HEK293 (cell line): ENCODE data around the gene HBZ.
"Not testable (repeated sequence)": the region's sequence is repeated elsewhere in the genome, so short reads cannot be mapped to it uniquely, and the experiment has no call there.

ENCODE experiments used
- CTCF ChIA-PET: fragments of 350-600 bp; formaldehyde crosslinking; extraction: SDS; loops from one replicate; lab custom pipeline; 2021; ENCODE audit warnings: antibody characterized with exemption; lab: Yijun Ruan, JAX
- POLR2A ChIA-PET: fragments of 300-600 bp; formaldehyde crosslinking; extraction: SDS; loops from one replicate; lab custom pipeline; 2020; ENCODE audit warnings: antibody characterized with exemption, inconsistent platforms; lab: Yijun Ruan, JAX
- H3K27ac ChIP-seq: fragments of 200-500 bp; sonication (Bioruptor generic); 2 replicates; pipeline ENCODE4 v1.5.1; 2014; ENCODE audit warnings: low read depth, low read length, control low read depth, inconsistent platforms; ENCODE audit errors: extremely low read depth
- H3K36me3 ChIP-seq, 2 experiments: fragments of 200-500 bp in 1 of 2; sonication (Bioruptor generic) in 1 of 2; 1 replicate in 1 of 2; 2 replicates in 1 of 2; pipeline ENCODE4 v1.5.1; 2014 to 2017; ENCODE audit warnings: inconsistent platforms in 2 of 2, low read length in 2 of 2; ENCODE audit not compliant: control insufficient read depth in 2 of 2, insufficient read depth in 1 of 2
- H3K4me1 ChIP-seq: fragments of 200-500 bp; sonication (Bioruptor generic); 2 replicates; pipeline ENCODE4 v1.5.1; 2014; ENCODE audit warnings: mild to moderate bottlenecking, low read length, inconsistent platforms; ENCODE audit not compliant: control insufficient read depth, insufficient read depth
- H3K4me3 ChIP-seq: 2 replicates; pipeline ENCODE4 v1.5.1; 2011; ENCODE audit warnings: low read depth, mild to moderate bottlenecking, control low read depth, low read length, moderate library complexity
- H3K9me3 ChIP-seq: fragments of 200-500 bp; sonication (Bioruptor generic); 2 replicates; pipeline ENCODE4 v1.5.1; 2014; ENCODE audit warnings: low read depth, low read length, inconsistent platforms; ENCODE audit not compliant: control insufficient read depth, insufficient read depth
- GLIS1 ChIP-seq: fragments of 450-650 bp; formaldehyde crosslinking; IDR thresholded peaks from 2 replicates; pipeline ENCODE4 v1.5.1; 2016; ENCODE audit warnings: missing biosample characterization, missing genetic modification characterization
- INSM2 ChIP-seq: fragments of 450-650 bp; formaldehyde crosslinking; IDR thresholded peaks from 2 replicates; pipeline ENCODE4 v1.5.1; 2016; ENCODE audit warnings: missing biosample characterization, missing genetic modification characterization
- TSHZ1 ChIP-seq: fragments of 450-650 bp; formaldehyde crosslinking; IDR thresholded peaks from 2 replicates; pipeline ENCODE4 v1.5.1; 2016; ENCODE audit warnings: missing biosample characterization, missing genetic modification characterization, borderline replicate concordance
- ZBTB48 ChIP-seq: fragments of 450-650 bp; formaldehyde crosslinking; IDR thresholded peaks from 2 replicates; pipeline ENCODE4 v1.5.1; 2016; ENCODE audit warnings: missing biosample characterization, missing genetic modification characterization
- ZNF2 ChIP-seq: fragments of 450-650 bp; formaldehyde crosslinking; IDR thresholded peaks from 2 replicates; pipeline ENCODE4 v1.5.1; 2016; ENCODE audit warnings: missing biosample characterization, missing genetic modification characterization
- ZNF26 ChIP-seq: fragments of 450-650 bp; formaldehyde crosslinking; IDR thresholded peaks from 2 replicates; pipeline ENCODE4 v1.5.1; 2016; ENCODE audit warnings: missing biosample characterization, missing genetic modification characterization
- ZNF513 ChIP-seq: fragments of 450-650 bp; IDR thresholded peaks from 2 replicates; pipeline ENCODE4 v1.5.1; 2018; ENCODE audit warnings: missing biosample characterization, missing genetic modification characterization
- ZNF830 ChIP-seq: fragments of 450-650 bp; IDR thresholded peaks from 2 replicates; pipeline ENCODE4 v1.5.0; 2018; ENCODE audit warnings: missing biosample characterization, missing genetic modification characterization, low read depth, mild to moderate bottlenecking, moderate library complexity
- ZSCAN5A ChIP-seq: fragments of 450-650 bp; formaldehyde crosslinking; IDR thresholded peaks from 2 replicates; pipeline ENCODE4 v1.5.1; 2016; ENCODE audit warnings: missing biosample characterization, missing genetic modification characterization

Gene HBZ

GRCh38 chr16:122361-122760 is 30.1 kb upstream of the HBZ start (continued):
- TF ChIP-seq TSHZ1, result no peak
- TF ChIP-seq, all 188 proteins: peak for 0

- CTCF ChIA-PET, result interaction anchor here (2.8 kb wide), 1 partner anchor 17 kb away, joined by 19 read pairs; no protein-coding TSS in a partner anchor
- H3K36me3 ChIP-seq, H3K9me3 ChIP-seq, H3K4me3 ChIP-seq, H3K27ac ChIP-seq, H3K4me1 ChIP-seq, POLR2A ChIA-PET: not testable (repeated sequence)
These were observed 28.7 kb upstream of the HBZ start for GRCh38 chr16:123558-124350.

GRCh38 chr16:125011-125410 is 27.4 kb upstream of the HBZ start:
- ChIA-PET POLR2A (interaction anchor here (0.7 kb wide), 1 partner anchor 38 kb away, joined by 3 read pairs; no protein-coding TSS in a partner anchor), CTCF (interaction anchor here (0.6 to 2.8 kb wide), 6 partner anchors 15 to 348 kb away, joined by 3 to 19 read pairs (median 3); no protein-coding TSS in a partner anchor)
- no peak overlapping the region for H3K27ac ChIP-seq
- H3K36me3 ChIP-seq, result peaks cover 0 to 7% of the 10 kb centered on the region in 2 experiments; a peak in 2 of 3 replicates
- H3K4me1 ChIP-seq, result no peaks in the 10 kb centered on the region
- no peak overlapping the region for H3K4me3 ChIP-seq
- H3K9me3 ChIP-seq, result no peaks in the 10 kb centered on the region
- TF ChIP-seq ZSCAN5A (tag by site-specific recombination), result no peak
- TF ChIP-seq ZNF513, result no peak
- no peak for TF ChIP-seq GLIS1
- no peak for TF ChIP-seq ZBTB48 (tag by site-specific recombination)
- TF ChIP-seq ZNF830 (tag by site-specific recombination), result no peak
- no peak for TF ChIP-seq ZNF26
- TF ChIP-seq ZNF2 (tag by site-specific recombination), result no peak
- no peak for TF ChIP-seq INSM2
